Lung (tissue), 12 donors: ENCODE data around the gene GADD45B. TPM values are rescaled to one million over a fixed set of nuclear protein-coding genes. Genes with fewer than 3 reads are reported as not detected.

Source experiments
- ATAC-seq: fragments of 200-7000 bp; cut with Tn5 transposase; one replicate; pipeline ENCODE4 v1.9.1; 2020; ENCODE audit warnings: moderate number of reproducible peaks; ENCODE audit not compliant: insufficient read depth, low FRiP score
- DNase-seq, 3 donors: peaks; one replicate each; pipeline ENCODE4 v3.0.0-alpha.2; 2013 to 2017
- H3K27ac ChIP-seq, 2 donors: one replicate each; pipeline ENCODE4 v1.5.1; 2013; ENCODE audit warnings: mild to moderate bottlenecking in 2 of 2, moderate library complexity in 2 of 2, control low read depth in 1 of 2, inconsistent platforms in 1 of 2, low read depth in 1 of 2, low read length in 1 of 2
- H3K27me3 ChIP-seq, 3 donors: one replicate each; pipeline ENCODE4 v1.5.1; 2013; ENCODE audit warnings: low read length in 2 of 3; ENCODE audit not compliant: control insufficient read depth in 3 of 3, insufficient read depth in 3 of 3
- H3K36me3 ChIP-seq, 4 donors: one replicate each; pipeline ENCODE4 v1.5.1; 2013; ENCODE audit warnings: low read length in 4 of 4, mild to moderate bottlenecking in 1 of 4, moderate library complexity in 1 of 4; ENCODE audit not compliant: control insufficient read depth in 4 of 4, insufficient read depth in 4 of 4
- H3K4me1 ChIP-seq, 5 donors: one replicate each; pipeline ENCODE4 v1.5.1; 2013; ENCODE audit warnings: low read length in 5 of 5, mild to moderate bottlenecking in 2 of 5, moderate library complexity in 1 of 5; ENCODE audit not compliant: control insufficient read depth in 5 of 5, insufficient read depth in 5 of 5
- H3K4me3 ChIP-seq: one replicate; pipeline ENCODE4 v1.5.1; 2013; ENCODE audit warnings: mild to moderate bottlenecking, control low read depth, moderate library complexity
- H3K9ac ChIP-seq, 2 donors: one replicate each; pipeline ENCODE4 v1.5.1; 2013; ENCODE audit warnings: low read length in 2 of 2, control low read depth in 1 of 2; ENCODE audit not compliant: insufficient read depth in 1 of 2
- H3K9me3 ChIP-seq, 4 donors: one replicate each; pipeline ENCODE4 v1.5.1; 2013; ENCODE audit warnings: low read length in 3 of 4, mild to moderate bottlenecking in 1 of 4, moderate library complexity in 1 of 4; ENCODE audit not compliant: control insufficient read depth in 4 of 4, insufficient read depth in 3 of 4
- WGBS, 2 donors: extraction: QIAGEN DNeasy Blood & Tissue Kit; methylation state at CpG; one replicate each; pipeline ENCODE4 v1.1.7; 2013; 5-methylcytosine and 5-hydroxymethylcytosine counted together
- polyA plus RNA-seq, 2 donors: library from polyadenylated mRNA; stranded (reverse); fragments of 200-250 nt; gene quantifications; one replicate each; pipeline ENCODE4 v1.2.1, GENCODE V29; 2013
- total RNA-seq, 2 donors: library from RNA; depleted of rRNA in 1 of 2; stranded (reverse); fragments of >200 nt in 1 of 2; gene quantifications; one replicate each; pipeline ENCODE4 v1.2.1, GENCODE V29; 2014 to 2021
- TF ChIP-seq, protein P1 (sequence below): IDR thresholded peaks from 2 replicates; pipeline ENCODE4 v1.5.1; 2012; ENCODE audit warnings: mild to moderate bottlenecking; ENCODE audit errors: control extremely low read depth, extremely low read depth
- donor health status: control.
- donor health status: control.
- donor health status: Bipolar disorder and iron deficiency.
- donor health status: healthy.
- donor health status: DM: yes; HTN: yes; CAD: no.

Gene GADD45B
- total and polyA plus RNA-seq, 4 donors = 81.0 to 405 (median 92.6) TPM

DNA sequence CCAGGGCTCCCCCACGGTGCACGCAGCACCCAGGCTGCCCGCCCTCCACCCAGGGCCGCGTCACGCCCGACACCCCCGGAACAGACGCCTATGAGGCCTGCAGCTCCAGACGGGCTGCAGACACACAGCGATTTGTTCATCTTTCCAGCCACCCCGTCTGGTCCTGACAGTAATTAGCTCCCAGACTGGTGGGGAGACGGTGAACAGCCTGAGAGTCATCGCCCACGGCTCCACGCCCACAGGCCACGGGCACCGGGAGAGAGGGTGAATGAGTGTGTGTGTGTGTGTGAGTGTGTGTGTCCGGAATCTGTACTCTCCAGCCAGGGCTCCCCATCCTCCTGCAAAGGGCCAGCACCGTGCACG, 18.1 kb downstream of the GADD45B start:
- TF ChIP-seq, protein P1, sequence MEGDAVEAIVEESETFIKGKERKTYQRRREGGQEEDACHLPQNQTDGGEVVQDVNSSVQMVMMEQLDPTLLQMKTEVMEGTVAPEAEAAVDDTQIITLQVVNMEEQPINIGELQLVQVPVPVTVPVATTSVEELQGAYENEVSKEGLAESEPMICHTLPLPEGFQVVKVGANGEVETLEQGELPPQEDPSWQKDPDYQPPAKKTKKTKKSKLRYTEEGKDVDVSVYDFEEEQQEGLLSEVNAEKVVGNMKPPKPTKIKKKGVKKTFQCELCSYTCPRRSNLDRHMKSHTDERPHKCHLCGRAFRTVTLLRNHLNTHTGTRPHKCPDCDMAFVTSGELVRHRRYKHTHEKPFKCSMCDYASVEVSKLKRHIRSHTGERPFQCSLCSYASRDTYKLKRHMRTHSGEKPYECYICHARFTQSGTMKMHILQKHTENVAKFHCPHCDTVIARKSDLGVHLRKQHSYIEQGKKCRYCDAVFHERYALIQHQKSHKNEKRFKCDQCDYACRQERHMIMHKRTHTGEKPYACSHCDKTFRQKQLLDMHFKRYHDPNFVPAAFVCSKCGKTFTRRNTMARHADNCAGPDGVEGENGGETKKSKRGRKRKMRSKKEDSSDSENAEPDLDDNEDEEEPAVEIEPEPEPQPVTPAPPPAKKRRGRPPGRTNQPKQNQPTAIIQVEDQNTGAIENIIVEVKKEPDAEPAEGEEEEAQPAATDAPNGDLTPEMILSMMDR = no peak
- ATAC-seq (no peak), DNase-seq (no peak)
- H3K9me3 ChIP-seq = peaks cover 0 to 2% (median 0%) of the 10 kb centered on the region in 4 donors
- no peak overlapping the region for H3K9ac ChIP-seq
- H3K4me3 ChIP-seq = no peak overlapping the region
- H3K27ac ChIP-seq = no peak overlapping the region
- peaks cover 0 to 5% (median 0%) of the 10 kb centered on the region in 3 donors for H3K27me3 ChIP-seq
- peaks cover 0 to 34% (median 12%) of the 10 kb centered on the region in 5 donors for H3K4me1 ChIP-seq
- H3K36me3 ChIP-seq = no peaks in the 10 kb centered on the region
- WGBS, 2 donors = 52 to 67% methylated on average over 21 of the region's 21 CpGs

DNA sequence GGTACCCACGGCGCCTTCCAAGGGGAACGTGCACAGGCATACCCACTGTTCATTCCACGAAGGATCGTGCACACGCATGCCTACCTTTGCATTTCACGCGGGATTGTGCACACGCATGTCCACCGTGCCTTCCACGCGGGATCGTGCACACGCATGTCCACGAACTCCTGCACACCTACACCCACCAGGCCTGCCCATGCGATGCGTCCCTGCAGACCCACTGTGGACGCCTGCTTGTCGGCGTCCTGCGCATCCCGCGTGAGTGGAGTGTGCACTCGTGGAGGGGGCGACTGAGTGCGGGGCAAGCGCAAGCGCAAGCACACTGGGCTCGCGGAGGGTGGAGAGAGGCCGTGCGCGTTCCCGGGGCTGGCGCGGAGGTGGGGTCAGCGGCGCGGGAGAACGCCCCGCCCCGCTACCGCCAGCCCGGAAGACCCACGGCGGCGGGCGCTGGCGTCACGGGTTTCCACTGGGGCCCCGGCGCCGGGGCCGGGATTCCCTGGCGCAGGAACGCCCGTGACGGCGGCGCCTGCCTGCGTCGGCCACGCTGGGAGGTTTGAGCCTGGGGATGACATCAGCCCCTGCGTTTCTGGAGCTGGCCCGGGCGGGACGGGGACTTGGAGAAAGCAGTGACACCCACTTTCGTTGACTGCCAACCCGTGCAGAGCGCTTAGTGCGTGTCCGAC, 18.7 kb downstream of the GADD45B start:
- H3K36me3 ChIP-seq = no peaks in the 10 kb centered on the region
- peak overlapping the region; percentile 87 to 91 for H3K27ac ChIP-seq
- ATAC-seq (peak; percentile 58), DNase-seq (peak; percentile 70 to 82 (median 76))
- H3K9me3 ChIP-seq = peaks cover 0 to under 1% (median 0%) of the 10 kb centered on the region in 4 donors
- WGBS, 2 donors = 7 to 13% methylated on average over 59 to 72 of the region's 72 CpGs
- H3K27me3 ChIP-seq = peaks cover 0 to 3% (median 0%) of the 10 kb centered on the region in 3 donors
- TF ChIP-seq, protein P1 = no peak
- H3K4me3 ChIP-seq = peak overlapping the region; percentile 31
- peak overlapping the region; percentile 25 to 61 for H3K9ac ChIP-seq
- H3K4me1 ChIP-seq = peaks cover 0 to 28% (median 12%) of the 10 kb centered on the region in 5 donors

GRCh38 chr19:2495130-2495641, 19.3 kb downstream of the GADD45B start:
- H3K4me3 ChIP-seq = peak overlapping the region; percentile 31
- H3K27me3 ChIP-seq = no peaks in the 10 kb centered on the region
- TF ChIP-seq, protein P1 = no peak
- peaks cover 0 to 27% (median 12%) of the 10 kb centered on the region in 5 donors for H3K4me1 ChIP-seq
- no peaks in the 10 kb centered on the region for H3K9me3 ChIP-seq
- WGBS, 2 donors = 1 to 2% methylated on average over 26 of the region's 26 CpGs
- no peaks in the 10 kb centered on the region for H3K36me3 ChIP-seq
- peak overlapping the region; percentile 87 to 91 for H3K27ac ChIP-seq
- peak; percentile 56 to 77 (median 61) for DNase-seq
- H3K9ac ChIP-seq = peak overlapping the region; percentile 25 to 61
- peak; percentile 59 for ATAC-seq
